IMR-90 (cell line): ENCODE results near the gene ZNF445. TPM values are rescaled to one million over a fixed set of nuclear protein-coding genes. Genes with fewer than 3 reads are reported as not detected.
"Not testable (repeated sequence)": the region's sequence is repeated elsewhere in the genome, so short reads cannot be mapped to it uniquely, and the experiment has no call there.

Experiments
- ATAC-seq: fragments of 200-7000 bp; cut with Tn5 transposase; 2 replicates; pipeline ENCODE4 v1.9.1; 2020; ENCODE audit warnings: low read depth, mild to moderate bottlenecking, moderate library complexity
- BruUV-seq: library from RNA; stranded (reverse); fragments of 400-500 nt; replicated peaks from 2 replicates; lab custom pipeline; 2021; lab: Mats Ljungman, UMichigan
- CTCF ChIA-PET: fragments of 300-600 bp; formaldehyde crosslinking; extraction: SDS; loops from one replicate; lab custom pipeline; 2021; ENCODE audit warnings: antibody characterized with exemption; lab: Yijun Ruan, JAX
- POLR2A ChIA-PET: fragments of 300-600 bp; sonication (Branson Sonifier 250); formaldehyde crosslinking; loops from one replicate; lab custom pipeline; 2022; ENCODE audit warnings: antibody characterized with exemption; ENCODE audit not compliant: unreplicated experiment; lab: Charles Lee
- DNase-seq: peaks from one replicate; pipeline ENCODE4 v3.0.0; 2013
- H2AFZ ChIP-seq: replicated peaks from 2 replicates; pipeline ENCODE3; 2013; ENCODE audit warnings: low read length, mild to moderate bottlenecking; ENCODE audit not compliant: poor library complexity
- H2AK5ac ChIP-seq: 2 replicates; pipeline ENCODE4 v1.6.1; 2013; ENCODE audit warnings: low read depth, low read length, inconsistent platforms
- H2AK9ac ChIP-seq: replicated peaks from 2 replicates; pipeline ENCODE3; 2013; ENCODE audit warnings: mild to moderate bottlenecking, low read depth, low read length, moderate library complexity; ENCODE audit not compliant: poor library complexity
- H2BK120ac ChIP-seq: 2 replicates; pipeline ENCODE4 v1.6.1; 2013; ENCODE audit warnings: low read depth, low read length, inconsistent platforms
- H2BK15ac ChIP-seq: 3 replicates; pipeline ENCODE4 v1.6.1; 2013; ENCODE audit warnings: low read depth, low read length, inconsistent platforms
- H2BK20ac ChIP-seq: 2 replicates; pipeline ENCODE4 v1.6.1; 2013; ENCODE audit warnings: low read depth, mild to moderate bottlenecking, inconsistent platforms, low read length, moderate library complexity
- H2BK5ac ChIP-seq: 2 replicates; pipeline ENCODE4 v1.6.1; 2013; ENCODE audit warnings: mild to moderate bottlenecking, low read depth, low read length, inconsistent platforms; ENCODE audit not compliant: poor library complexity, severe bottlenecking
- H3K14ac ChIP-seq: replicated peaks from 2 replicates; pipeline ENCODE4 v1.6.1; 2013; ENCODE audit warnings: low read depth, low read length, inconsistent platforms
- H3K18ac ChIP-seq: 2 replicates; pipeline ENCODE4 v1.6.1; 2013; ENCODE audit warnings: low read depth, low read length, control low read depth
- H3K23ac ChIP-seq: 2 replicates; pipeline ENCODE4 v1.6.1; 2013; ENCODE audit warnings: low read depth, low read length, inconsistent platforms
- H3K27ac ChIP-seq: 2 replicates; pipeline ENCODE4 v1.5.1; 2013; ENCODE audit warnings: mild to moderate bottlenecking, control low read depth, low read length; ENCODE audit not compliant: insufficient read depth
- H3K27me3 ChIP-seq: 2 replicates; pipeline ENCODE4 v1.6.1; 2013; ENCODE audit warnings: low read length; ENCODE audit not compliant: control insufficient read depth, insufficient read depth
- H3K36me3 ChIP-seq: 2 replicates; pipeline ENCODE4 v1.6.1; 2013; ENCODE audit warnings: low read length, mixed read lengths; ENCODE audit not compliant: control insufficient read depth, insufficient read depth
- H3K4ac ChIP-seq: 2 replicates; pipeline ENCODE4 v1.6.1; 2013; ENCODE audit warnings: low read depth, low read length, inconsistent platforms
- H3K4me1 ChIP-seq: 2 replicates; pipeline ENCODE4 v1.6.1; 2013; ENCODE audit warnings: low read length, mixed read lengths; ENCODE audit not compliant: control insufficient read depth, insufficient read depth
- H3K4me2 ChIP-seq: 2 replicates; pipeline ENCODE4 v1.6.1; 2013; ENCODE audit warnings: low read depth, mild to moderate bottlenecking, control low read depth, low read length, moderate library complexity
- H3K4me3 ChIP-seq: 2 replicates; pipeline ENCODE4 v1.5.1; 2013; ENCODE audit warnings: low read depth, mild to moderate bottlenecking, control low read depth, low read length, moderate library complexity; ENCODE audit not compliant: insufficient read depth
- H3K56ac ChIP-seq: 2 replicates; pipeline ENCODE4 v1.6.1; 2013; ENCODE audit warnings: low read length, inconsistent platforms; ENCODE audit not compliant: insufficient read depth; ENCODE audit errors: extremely low read depth
- H3K79me1 ChIP-seq, 2 experiments: 2 replicates each; pipeline ENCODE4 v1.6.1; 2013; ENCODE audit warnings: low read length in 2 of 2, inconsistent platforms in 1 of 2, low read depth in 1 of 2
- H3K9ac ChIP-seq: 2 replicates; pipeline ENCODE4 v1.6.1; 2013; ENCODE audit warnings: low read depth, low read length, control low read depth
- H3K9me1 ChIP-seq: 2 replicates; pipeline ENCODE4 v1.6.1; 2013; ENCODE audit warnings: low read length, inconsistent platforms; ENCODE audit not compliant: insufficient read depth
- H3K9me3 ChIP-seq: 2 replicates; pipeline ENCODE4 v1.6.1; 2013; ENCODE audit warnings: low read length; ENCODE audit not compliant: control insufficient read depth, insufficient read depth
- H4K20me1 ChIP-seq: 2 replicates; pipeline ENCODE4 v1.6.1; 2013; ENCODE audit warnings: low read length, inconsistent platforms; ENCODE audit not compliant: insufficient read depth
- H4K5ac ChIP-seq: 2 replicates; pipeline ENCODE4 v1.6.1; 2013; ENCODE audit warnings: mild to moderate bottlenecking, low read depth, low read length, control low read depth
- H4K8ac ChIP-seq, 2 experiments: 2 replicates each; pipeline ENCODE4 v1.6.1; 2013; ENCODE audit warnings: low read depth in 2 of 2, low read length in 2 of 2, control low read depth in 1 of 2, inconsistent platforms in 1 of 2
- H4K91ac ChIP-seq: 2 replicates; pipeline ENCODE4 v1.6.1; 2013; ENCODE audit warnings: low read depth, low read length, inconsistent platforms; ENCODE audit not compliant: insufficient read depth
- WGBS, 2 experiments: methylation state at CpG; one replicate each; pipeline versions ENCODE4 v1.1.5 to v1.1.7; 2013; ENCODE audit warnings: missing lambda C conversion rate in 2 of 2; ENCODE audit not compliant: insufficient read length in 1 of 2; ENCODE audit errors: extremely low coverage in 2 of 2; 5-methylcytosine and 5-hydroxymethylcytosine counted together
- dilution Hi-C: fragments of 300-500 bp; cut with HindIII; formaldehyde crosslinking; loops from one replicate; pipeline ENCODE4 v1.14.3; 2018; ENCODE audit warnings: low sequenced_read_pairs; ENCODE audit not compliant: unreplicated experiment
- in situ Hi-C: fragments of 300-500 bp; cut with MboI; formaldehyde crosslinking; loops from 3 replicates; pipeline ENCODE4 v1.14.3; 2019; ENCODE audit warnings: low sequenced_read_pairs, inconsistent platforms, mixed read lengths
- intact Hi-C: fragments of 100-400 bp; cut with micrococcal nuclease; formaldehyde crosslinking; loops from 2 replicates; pipeline ENCODE4 v1.10.0; 2022
- polyA plus RNA-seq, 3 experiments: library from polyadenylated mRNA; depleted of rRNA; stranded (reverse); fragments of >200 nt; gene quantifications; 2 replicates each; pipeline ENCODE4 v1.2.3, GENCODE V29; 2012; ENCODE audit warnings: low replicate concordance in 1 of 3
- total RNA-seq: library from RNA; depleted of rRNA; stranded (reverse); fragments of >200 nt; gene quantifications from 2 replicates; pipeline ENCODE4 v1.2.3, GENCODE V29; 2012

The ZNF445 gene
- total and polyA plus RNA-seq, 2 of the 4 experiments (the other 2 are of a cell fraction): 3.3 to 6.3 TPM

GRCh38 chr3:44464920-44465319 is 12.6 kb downstream of the ZNF445 start:
- H4K8ac ChIP-seq, H2BK120ac ChIP-seq, dilution Hi-C loops, POLR2A ChIA-PET, H2AFZ ChIP-seq, ATAC-seq, intact Hi-C loops, H2BK5ac ChIP-seq, H2BK15ac ChIP-seq, H3K4me3 ChIP-seq, H3K9me1 ChIP-seq, BruUV-seq, H4K91ac ChIP-seq, H3K23ac ChIP-seq, H3K18ac ChIP-seq, DNase-seq, H4K5ac ChIP-seq, H3K9ac ChIP-seq, H4K20me1 ChIP-seq, H3K4me2 ChIP-seq, in situ Hi-C loops, CTCF ChIA-PET, H2AK9ac ChIP-seq, H2AK5ac ChIP-seq, H3K14ac ChIP-seq, H3K27me3 ChIP-seq, H2BK20ac ChIP-seq, H3K4me1 ChIP-seq, H3K56ac ChIP-seq, H3K4ac ChIP-seq, H3K27ac ChIP-seq: not testable (repeated sequence)
- Histone ChIP-seq H3K79me1 (peaks cover 24 to 30% of the 10 kb centered on the region in 2 experiments), H3K9me3 (peaks cover 12% of the 10 kb centered on the region), H3K36me3 (peaks cover 22% of the 10 kb centered on the region)
- WGBS, 2 experiments: 80% methylated on average over 1 of the region's 7 CpGs; no CpG with 5 or more reads in 1 of the 2 experiments
